A549 (cell line): ENCODE results near the gene FAM180A. TPM values are rescaled to one million over a fixed set of nuclear protein-coding genes. Genes with fewer than 3 reads are reported as not detected.

Source experiments
- ATAC-seq, 2 experiments: fragments of 200-7000 bp in 1 of 2; fragments of >200 bp in 1 of 2; cut with Nextera tagmentation in 1 of 2; cut with Tn5 transposase in 1 of 2; 3 replicates each; pipeline versions ENCODE4 v1.8.0 to v1.9.1; 2018 to 2020; ENCODE audit warnings: mild to moderate bottlenecking in 1 of 2, moderate library complexity in 1 of 2
- CTCF ChIA-PET: fragments of 300-600 bp; sonication (Branson Sonifier 250); formaldehyde crosslinking; extraction: SDS; loops from one replicate; lab custom pipeline; 2021; ENCODE audit warnings: antibody characterized with exemption, inconsistent platforms; lab: Yijun Ruan, JAX
- POLR2A ChIA-PET: fragments of 350-600 bp; formaldehyde crosslinking; extraction: SDS; loops from one replicate; lab custom pipeline; 2021; ENCODE audit warnings: antibody characterized with exemption, inconsistent platforms; lab: Yijun Ruan, JAX
- DNase-seq, 2 experiments: peaks; one replicate each; pipeline versions ENCODE4 v3.0.0 to v3.0.0-alpha.2; 2011 to 2016; ENCODE audit warnings: low read depth in 1 of 2, low spot score in 1 of 2
- FAIRE-seq: peaks from 2 replicates; lab custom pipeline; 2011; peaks lifted over from hg19 to GRCh38; lab: Jason Lieb, UNC
- H3K27ac ChIP-seq, 2 experiments: fragments of >200 bp; sonication (Bioruptor Twin); formaldehyde crosslinking; 3 replicates each; pipeline ENCODE4 v1.5.1; 2016 to 2017
- H3K4me1 ChIP-seq: fragments of >200 bp; sonication (Bioruptor Twin); formaldehyde crosslinking; 3 replicates; pipeline ENCODE4 v1.6.1; 2016
- H3K4me2 ChIP-seq: fragments of >200 bp; sonication (Bioruptor Twin); formaldehyde crosslinking; 3 replicates; pipeline ENCODE4 v1.6.1; 2016
- H3K4me3 ChIP-seq: fragments of >200 bp; sonication (Bioruptor Twin); formaldehyde crosslinking; 3 replicates; pipeline ENCODE4 v1.5.1; 2016
- H3K9me3 ChIP-seq: fragments of >200 bp; sonication (Bioruptor Twin); formaldehyde crosslinking; 3 replicates; pipeline ENCODE4 v1.6.1; 2016
- ATOH8 ChIP-seq: fragments of 250-450 bp; sonication (Bioruptor Pico); IDR thresholded peaks from 2 replicates; pipeline ENCODE4 v1.5.0; 2020; ENCODE audit warnings: low read depth, mild to moderate bottlenecking, moderate library complexity
- BCL3 ChIP-seq: fragments of >200 bp; sonication (Bioruptor Twin); formaldehyde crosslinking; IDR thresholded peaks from 3 replicates; pipeline ENCODE4 v1.6.1; 2016
- BHLHE40 ChIP-seq: IDR thresholded peaks from 2 replicates; pipeline ENCODE4 v1.6.1; 2012; ENCODE audit warnings: low read depth, low read length, inconsistent platforms
- CEBPB ChIP-seq, 2 experiments: fragments of >200 bp in 1 of 2; sonication (Bioruptor Twin) in 1 of 2; formaldehyde crosslinking in 1 of 2; IDR thresholded peaks; 2 replicates each; pipeline ENCODE4 v1.6.1; 2012 to 2016
- CHD4 ChIP-seq: fragments of 200-600 bp; sonication (generic); IDR thresholded peaks from 2 replicates; pipeline ENCODE4 v1.6.1; 2016; ENCODE audit warnings: antibody characterized with exemption, mild to moderate bottlenecking, borderline replicate concordance
- CTCF ChIP-seq: fragments of >200 bp; sonication (Bioruptor Twin); formaldehyde crosslinking; IDR thresholded peaks from 3 replicates; pipeline ENCODE4 v1.5.1; 2016
- E2F6 ChIP-seq: IDR thresholded peaks from 2 replicates; pipeline ENCODE4 v1.6.1; 2012; ENCODE audit warnings: low read depth, borderline replicate concordance
- EHMT2 ChIP-seq: fragments of 200-600 bp; sonication (generic); IDR thresholded peaks from 2 replicates; pipeline ENCODE4 v1.6.1; 2016; ENCODE audit warnings: antibody characterized with exemption, low read depth, mild to moderate bottlenecking, moderate library complexity
- EP300 ChIP-seq, 2 experiments: fragments of >200 bp; sonication (Bioruptor Twin); formaldehyde crosslinking; IDR thresholded peaks; 2 replicates in 1 of 2; 3 replicates in 1 of 2; pipeline ENCODE4 v1.6.1; 2016 to 2017
- ESRRA ChIP-seq: fragments of 150-350 bp; IDR thresholded peaks from 2 replicates; pipeline ENCODE4 v1.6.1; 2014; ENCODE audit warnings: mild to moderate bottlenecking, low read length, borderline replicate concordance
- FOXS1 ChIP-seq: fragments of 250-450 bp; sonication (Bioruptor Pico); IDR thresholded peaks from 2 replicates; pipeline ENCODE4 v1.5.0; 2020; ENCODE audit warnings: mild to moderate bottlenecking, moderate library complexity
- GATA3 ChIP-seq: IDR thresholded peaks from 2 replicates; pipeline ENCODE4 v1.6.1; 2012; ENCODE audit warnings: borderline replicate concordance
- HOXA7 ChIP-seq: fragments of 250-450 bp; sonication (Bioruptor Pico); IDR thresholded peaks from 2 replicates; pipeline ENCODE4 v1.5.0; 2020; ENCODE audit warnings: mild to moderate bottlenecking, moderate library complexity
- HOXB13 ChIP-seq: fragments of 250-450 bp; sonication (Bioruptor Pico); IDR thresholded peaks from 2 replicates; pipeline ENCODE4 v1.5.0; 2020; ENCODE audit warnings: low read depth, mild to moderate bottlenecking, moderate library complexity
- HOXB5 ChIP-seq: fragments of 250-450 bp; sonication (Bioruptor Pico); IDR thresholded peaks from 2 replicates; pipeline ENCODE4 v1.5.0; 2020; ENCODE audit warnings: mild to moderate bottlenecking, moderate library complexity
- JUNB ChIP-seq: fragments of >200 bp; sonication (Bioruptor Twin); formaldehyde crosslinking; IDR thresholded peaks from 2 replicates; pipeline ENCODE4 v1.6.1; 2016
- KDM1A ChIP-seq: fragments of 200-600 bp; sonication (generic); IDR thresholded peaks from 2 replicates; pipeline ENCODE4 v1.6.1; 2016; ENCODE audit warnings: low read depth, mild to moderate bottlenecking
- KDM5A ChIP-seq: fragments of 200-600 bp; sonication (generic); IDR thresholded peaks from 2 replicates; pipeline ENCODE4 v1.6.1; 2016; ENCODE audit warnings: antibody characterized with exemption, mild to moderate bottlenecking
- MAFK ChIP-seq: fragments of 450-650 bp; IDR thresholded peaks from 2 replicates; pipeline ENCODE4 v1.6.1; 2014; ENCODE audit not compliant: partially characterized antibody
- MAZ ChIP-seq: fragments of 150-350 bp; IDR thresholded peaks from 2 replicates; pipeline ENCODE4 v1.6.1; 2014; ENCODE audit warnings: antibody characterized with exemption, low read depth, low read length, borderline replicate concordance
- NPAS2 ChIP-seq: fragments of 250-450 bp; sonication (Bioruptor Pico); IDR thresholded peaks from 2 replicates; pipeline ENCODE4 v1.8.0; 2022; ENCODE audit warnings: mild to moderate bottlenecking, moderate library complexity, borderline replicate concordance
- NR3C1 ChIP-seq: fragments of >200 bp; sonication (Bioruptor Twin); formaldehyde crosslinking; IDR thresholded peaks from 3 replicates; pipeline ENCODE4 v1.6.1; 2017
- PBX3 ChIP-seq: IDR thresholded peaks from 2 replicates; pipeline ENCODE4 v1.6.1; 2012
- RAD21 ChIP-seq, 2 experiments: fragments of >200 bp in 1 of 2; sonication (Bioruptor Twin) in 1 of 2; formaldehyde crosslinking in 1 of 2; IDR thresholded peaks in 1 of 2; conservative IDR thresholded peaks in 1 of 2; 2 replicates in 1 of 2; 3 replicates in 1 of 2; pipeline ENCODE4 v1.6.1; 2012 to 2018; ENCODE audit warnings: inconsistent platforms in 1 of 2
- RNF2 ChIP-seq: fragments of 200-600 bp; sonication (generic); IDR thresholded peaks from 2 replicates; pipeline ENCODE4 v1.6.1; 2016; ENCODE audit warnings: low read depth, mild to moderate bottlenecking, antibody characterized with exemption, moderate library complexity, borderline replicate concordance
- SMC3 ChIP-seq: fragments of >200 bp; sonication (Bioruptor Twin); formaldehyde crosslinking; IDR thresholded peaks from 3 replicates; pipeline ENCODE4 v1.6.1; 2018; ENCODE audit warnings: inconsistent platforms
- ZC3H11A ChIP-seq: fragments of 450-650 bp; IDR thresholded peaks from 2 replicates; pipeline ENCODE4 v1.6.1; 2014; ENCODE audit warnings: antibody characterized with exemption, mild to moderate bottlenecking
- ZFP36 ChIP-seq: fragments of 450-650 bp; IDR thresholded peaks from 2 replicates; pipeline ENCODE4 v1.6.1; 2014; ENCODE audit warnings: borderline replicate concordance; ENCODE audit not compliant: partially characterized antibody
- ZNF302 ChIP-seq: fragments of 250-450 bp; sonication (Bioruptor Pico); IDR thresholded peaks from 2 replicates; pipeline ENCODE4 v1.9.0; 2021; ENCODE audit warnings: inconsistent platforms, mild to moderate bottlenecking, moderate library complexity
- ZSCAN20 ChIP-seq: fragments of 250-450 bp; sonication (Bioruptor Pico); IDR thresholded peaks from 2 replicates; pipeline ENCODE4 v1.8.0; 2022; ENCODE audit warnings: mild to moderate bottlenecking, moderate library complexity
- WGBS: methylation state at CpG from one replicate; pipeline ENCODE4 v1.1.6; 2017; ENCODE audit errors: missing lambda C conversion rate; 5-methylcytosine and 5-hydroxymethylcytosine counted together
- polyA plus RNA-seq, 4 experiments: library from polyadenylated mRNA; depleted of rRNA in 3 of 4; stranded (reverse); fragments of >200 nt; fragmentation: RNase III in 1 of 4; extraction: RNeasy Plus Mini Kit Qiagen cat#74134 plus additional on column Dnase treatment in 1 of 4; gene quantifications; 2 replicates in 3 of 4; 3 replicates in 1 of 4; pipeline ENCODE4 v1.2.3, GENCODE V29; 2011 to 2017

FAM180A gene
- polyA plus RNA-seq, 2 of the 4 experiments (the other 2 are of a cell fraction) = not detected

- TF ChIP-seq EHMT2 (no peak), ZC3H11A (no peak), HOXA7 (CRISPR knock-in tag) (no peak), RNF2 (no peak), EP300 (IDR thresholded peaks at IDR 0.05) (no peak), SMC3 (no peak), FOXS1 (CRISPR knock-in tag) (no peak), JUNB (no peak), HOXB13 (CRISPR knock-in tag) (no peak), ZSCAN20 (CRISPR knock-in tag) (no peak), RAD21 (conservative IDR thresholded peaks at IDR 0.05 in 1 of 2, IDR thresholded peaks at IDR 0.05 in 1 of 2) (no peak), BCL3 (no peak), ZFP36 (no peak), GATA3 (no peak), KDM1A (no peak), BHLHE40 (no peak), CHD4 (no peak), ZNF302 (CRISPR knock-in tag) (no peak), KDM5A (no peak), MAZ (no peak)
- TF ChIP-seq, all 56 proteins: peak for 0
- no peak overlapping the region for H3K4me2 ChIP-seq
- ATAC-seq (no peak), FAIRE-seq (no peak), DNase-seq (no peak)
- H3K9me3 ChIP-seq = no peaks in the 10 kb centered on the region
- no peak overlapping the region for H3K27ac ChIP-seq
- H3K4me1 ChIP-seq = peaks cover 7% of the 10 kb centered on the region
- 89% methylated on average over 3 of the region's 3 CpGs for WGBS
- no peak overlapping the region for H3K4me3 ChIP-seq
- ChIA-PET CTCF (interaction anchor here (0.9 to 4.2 kb wide), 2 partner anchors 9 to 35 kb away, joined by 3 to 17 read pairs; no protein-coding TSS in a partner anchor), POLR2A (no interaction called here)
Observed at GRCh38 chr7:135709508-135709907, 39.1 kb downstream of the FAM180A start.

- Histone ChIP-seq H3K4me1 (no peaks in the 10 kb centered on the region), H3K9me3 (no peaks in the 10 kb centered on the region), H3K4me2 (no peak overlapping the region)
- POLR2A ChIA-PET = no interaction called here
- no peak for FAIRE-seq
- TF ChIP-seq CEBPB (IDR thresholded peaks at IDR 0.05) (no peak), HOXB13 (CRISPR knock-in tag) (no peak)
- TF ChIP-seq, all 56 proteins: peak for 0
- Histone ChIP-seq H3K27ac (no peak overlapping the region), H3K4me3 (no peak overlapping the region)
- 90% methylated on average over 14 of the region's 14 CpGs for WGBS
- no peak for DNase-seq
- ATAC-seq = no peak
- CTCF ChIA-PET = no interaction called here
Observed at GRCh38 chr7:135708041-135708440, 40.6 kb downstream of the FAM180A start.

- WGBS = 92% methylated on average over 5 of the region's 5 CpGs
- Histone ChIP-seq H3K9me3 (no peaks in the 10 kb centered on the region), H3K4me2 (no peak overlapping the region), H3K4me3 (no peak overlapping the region), H3K4me1 (no peaks in the 10 kb centered on the region), H3K27ac (no peak overlapping the region)
- DNase-seq (no peak), FAIRE-seq (no peak), ATAC-seq (no peak)
- TF ChIP-seq KDM1A (no peak), ATOH8 (CRISPR knock-in tag) (no peak), ESRRA (no peak), RNF2 (no peak), MAFK (no peak), NPAS2 (CRISPR knock-in tag) (no peak), CTCF (no peak), HOXB5 (CRISPR knock-in tag) (no peak), E2F6 (no peak), FOXS1 (CRISPR knock-in tag) (no peak), PBX3 (no peak), SMC3 (no peak), NR3C1 (no peak), HOXB13 (CRISPR knock-in tag) (no peak)
- ChIA-PET POLR2A (no interaction called here), CTCF (interaction anchor here (1.5 to 1.6 kb wide), 2 partner anchors 9 to 19 kb away, joined by 4 to 6 read pairs; no protein-coding TSS in a partner anchor)
Observed at GRCh38 chr7:135707570-135707966, 41.0 kb downstream of the FAM180A start.
